NCI-H146 (cell line): Measurements from ENCODE around the gene SIX1.

Experiments
- DNase-seq: peaks from one replicate; lab custom pipeline; 2025; lab: John Stamatoyannopoulos, UW

Gene SIX1

DNA sequence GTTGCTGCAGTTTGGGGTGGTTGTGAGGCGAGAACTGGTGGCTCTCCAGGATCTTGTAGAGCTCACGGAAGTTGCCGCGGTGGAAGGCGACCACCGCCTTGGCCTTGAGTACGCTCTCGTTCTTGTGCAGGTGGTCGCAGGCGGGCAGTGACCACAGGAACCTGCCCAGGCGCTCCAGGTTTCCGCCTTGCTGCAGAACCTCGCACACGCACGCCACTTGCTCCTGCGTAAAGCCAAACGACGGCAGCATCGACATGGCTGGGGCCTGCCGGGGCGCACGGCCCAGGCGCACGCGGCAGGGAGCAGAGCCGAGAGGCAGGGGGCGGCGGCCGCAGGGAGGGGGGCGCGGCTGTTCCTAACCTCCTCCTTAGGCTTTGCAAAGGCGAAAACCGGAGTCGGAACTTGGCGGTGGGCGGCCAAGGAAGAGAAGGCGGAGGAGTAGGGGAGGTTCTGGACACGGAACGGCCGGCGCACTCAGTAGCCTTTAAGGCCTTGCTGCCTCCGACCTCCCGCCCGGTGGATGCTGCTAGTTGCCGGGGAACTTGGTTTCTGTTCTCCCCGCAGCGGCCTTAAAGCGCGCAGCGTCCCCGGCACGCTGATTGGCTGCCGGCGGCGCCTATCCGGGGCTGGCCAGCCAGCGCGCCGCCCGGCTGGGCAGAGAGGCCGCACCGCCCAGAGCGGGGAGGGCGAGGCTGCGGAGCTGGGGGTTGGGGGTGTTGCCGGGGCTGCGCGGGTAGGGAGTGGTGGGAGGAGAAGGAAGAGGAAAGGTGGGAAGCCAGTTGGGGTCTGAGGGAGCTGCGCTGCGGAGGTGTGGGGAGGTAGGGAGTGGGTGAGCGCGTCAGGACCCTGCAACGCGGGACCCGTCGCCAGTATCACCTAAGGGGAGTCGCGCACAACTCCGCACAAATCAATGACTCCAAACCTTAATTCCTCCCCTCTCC is at the start of gene SIX1:
Gene SIX1 (minus strand): TSS at position 544 of the 941 bp plus-strand sequence. CDS start 288 bp downstream, at position 256.
- peak; percentile 87 for DNase-seq

GRCh38 chr14:60695327-60695726 is 46.0 kb upstream of the SIX1 start:
- DNase-seq = no peak

GRCh38 chr14:60691383-60692113 is 42.3 kb upstream of the SIX1 start:
- DNase-seq = no peak

DNA sequence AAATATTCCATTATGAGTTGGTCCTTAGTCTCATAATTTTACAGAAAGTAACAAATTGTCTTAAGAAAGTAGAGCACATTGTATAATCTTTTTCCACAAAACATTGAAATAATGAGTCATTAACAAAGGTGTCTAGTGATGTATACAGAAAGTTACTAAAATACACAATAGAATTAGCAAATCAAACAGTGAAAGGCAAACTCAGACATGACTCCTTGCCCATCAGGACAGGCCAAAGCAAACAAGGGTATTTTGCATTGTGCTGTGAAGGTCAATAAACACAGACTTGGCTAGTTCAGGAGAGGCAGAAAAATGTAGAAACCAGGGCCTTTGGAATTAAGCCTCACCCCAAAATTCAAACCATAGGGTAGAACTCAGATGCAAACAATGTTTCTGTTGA is 37.6 kb upstream of the SIX1 start:
- DNase-seq = peak; percentile 23

- DNase-seq = no peak
Measured at GRCh38 chr14:60684203-60684602, 34.9 kb upstream of the SIX1 start.

- DNase-seq = no peak
Measured at GRCh38 chr14:60681271-60681670, 32.0 kb upstream of the SIX1 start.

DNA sequence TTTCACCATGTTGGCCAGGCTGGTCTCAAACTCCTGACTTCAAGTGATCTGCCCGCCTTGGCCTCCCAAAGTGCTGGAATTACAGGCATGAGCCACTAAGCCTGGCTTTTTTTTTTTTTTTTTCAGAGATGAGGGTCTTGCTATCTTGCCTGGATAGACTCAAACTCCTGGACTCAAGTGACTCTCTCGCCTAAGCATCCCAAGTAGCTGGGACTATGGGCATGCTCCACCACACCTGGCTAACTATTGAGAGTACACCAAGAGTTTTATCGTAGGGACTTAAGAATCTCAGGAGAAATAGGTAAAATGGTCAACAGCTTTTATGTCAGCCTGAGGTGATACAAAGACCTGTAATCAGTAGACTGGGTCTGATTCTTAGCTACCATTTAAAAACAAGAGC is 31.2 kb upstream of the SIX1 start:
- no peak for DNase-seq

- no peak for DNase-seq
Measured at GRCh38 chr14:60679566-60680258, 30.4 kb upstream of the SIX1 start.

- DNase-seq = no peak
Measured at GRCh38 chr14:60677701-60678100, 28.4 kb upstream of the SIX1 start.

- no peak for DNase-seq
Measured at GRCh38 chr14:60670989-60671388, 21.7 kb upstream of the SIX1 start.

DNA sequence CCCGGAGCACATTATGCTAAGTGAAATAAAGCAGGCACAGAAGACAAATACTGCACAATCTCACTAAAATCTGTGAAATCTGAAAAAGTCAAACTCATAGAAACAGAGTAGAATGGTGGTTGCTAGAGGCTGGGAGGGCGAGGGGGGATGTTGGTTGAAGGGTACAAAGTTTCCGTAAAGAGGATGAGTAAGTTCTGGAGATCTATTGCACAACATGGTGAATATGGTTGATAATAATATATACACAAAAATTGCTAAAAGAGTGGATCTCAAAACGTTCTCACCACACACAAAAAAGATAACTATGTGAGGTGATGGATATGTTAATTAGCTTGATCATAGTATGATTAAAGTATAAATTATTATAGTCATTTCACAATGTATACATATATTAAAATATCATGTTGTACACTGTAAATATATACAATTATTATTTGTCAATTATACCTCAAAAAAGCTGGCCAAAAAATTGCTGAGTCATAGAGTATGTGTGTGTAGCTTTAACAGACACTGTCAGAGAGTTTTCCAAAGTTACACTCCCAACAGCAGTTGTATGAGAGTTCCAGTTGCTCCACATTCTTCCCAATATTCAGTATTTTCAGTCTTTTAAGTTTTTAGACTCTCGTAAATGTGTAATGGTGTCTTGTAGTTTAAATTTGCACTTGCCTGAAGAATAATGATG is 19.3 kb upstream of the SIX1 start:
- no peak for DNase-seq

DNA sequence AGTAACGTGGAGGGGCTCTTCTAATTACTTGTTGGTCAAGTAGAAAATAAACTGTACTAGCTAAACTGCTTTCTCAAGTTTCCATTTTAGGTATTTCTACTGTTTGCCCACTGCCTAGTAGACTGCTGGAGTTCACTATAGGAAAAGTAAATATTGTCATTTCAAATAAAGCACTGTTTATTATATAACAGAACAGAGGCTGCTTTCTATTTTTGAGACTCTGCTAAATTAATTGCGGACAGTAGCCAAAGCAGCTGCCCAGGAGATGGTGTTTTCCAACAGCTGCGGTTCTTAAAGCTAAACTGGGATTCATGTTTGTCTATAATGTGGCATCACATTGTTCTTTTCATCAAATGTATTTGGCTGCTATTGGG is 15.9 kb upstream of the SIX1 start:
- peak; percentile 67 for DNase-seq

DNA sequence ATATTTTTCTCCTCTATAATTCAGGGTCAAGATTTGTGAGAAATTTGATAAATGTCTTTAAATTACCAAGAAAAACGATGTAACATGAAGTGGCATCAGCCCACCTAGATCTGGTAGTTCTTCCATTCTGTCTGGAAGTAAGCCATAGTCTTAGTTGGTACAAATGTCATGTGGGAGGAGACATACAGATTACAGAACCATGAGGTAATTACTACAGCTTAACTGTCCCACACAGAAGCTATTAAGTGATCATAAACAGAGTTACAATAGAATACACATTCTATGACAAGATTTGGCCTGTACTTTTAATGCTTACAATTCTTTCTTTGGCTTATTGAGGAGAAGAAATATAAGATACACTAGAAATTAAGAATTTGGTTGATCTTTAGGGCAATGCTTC is 13.7 kb upstream of the SIX1 start:
- DNase-seq = no peak

DNA sequence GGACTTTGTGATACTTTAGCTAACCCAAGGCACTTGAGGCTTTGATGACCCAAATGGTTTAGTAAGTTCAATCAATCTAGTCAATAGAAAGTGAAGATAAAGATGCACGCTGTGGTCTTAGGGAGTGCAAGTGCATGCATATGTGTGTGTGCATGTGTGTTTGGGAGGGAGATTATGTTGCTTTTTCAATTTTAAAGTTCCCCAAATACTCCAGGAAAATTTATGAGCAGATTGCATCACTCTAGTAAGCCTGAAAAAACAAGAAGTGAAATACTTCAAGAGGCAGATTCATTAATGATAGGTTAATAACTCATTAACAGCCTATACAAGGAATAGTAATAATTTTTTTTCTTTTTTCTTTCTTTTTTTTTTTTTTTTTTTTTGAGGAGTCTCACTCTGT is 12.4 kb upstream of the SIX1 start:
- DNase-seq = no peak

- DNase-seq = no peak
Measured at GRCh38 chr14:60658909-60659585, 9.8 kb upstream of the SIX1 start.

GRCh38 chr14:60658211-60658690 is 9.0 kb upstream of the SIX1 start:
- no peak for DNase-seq

DNA sequence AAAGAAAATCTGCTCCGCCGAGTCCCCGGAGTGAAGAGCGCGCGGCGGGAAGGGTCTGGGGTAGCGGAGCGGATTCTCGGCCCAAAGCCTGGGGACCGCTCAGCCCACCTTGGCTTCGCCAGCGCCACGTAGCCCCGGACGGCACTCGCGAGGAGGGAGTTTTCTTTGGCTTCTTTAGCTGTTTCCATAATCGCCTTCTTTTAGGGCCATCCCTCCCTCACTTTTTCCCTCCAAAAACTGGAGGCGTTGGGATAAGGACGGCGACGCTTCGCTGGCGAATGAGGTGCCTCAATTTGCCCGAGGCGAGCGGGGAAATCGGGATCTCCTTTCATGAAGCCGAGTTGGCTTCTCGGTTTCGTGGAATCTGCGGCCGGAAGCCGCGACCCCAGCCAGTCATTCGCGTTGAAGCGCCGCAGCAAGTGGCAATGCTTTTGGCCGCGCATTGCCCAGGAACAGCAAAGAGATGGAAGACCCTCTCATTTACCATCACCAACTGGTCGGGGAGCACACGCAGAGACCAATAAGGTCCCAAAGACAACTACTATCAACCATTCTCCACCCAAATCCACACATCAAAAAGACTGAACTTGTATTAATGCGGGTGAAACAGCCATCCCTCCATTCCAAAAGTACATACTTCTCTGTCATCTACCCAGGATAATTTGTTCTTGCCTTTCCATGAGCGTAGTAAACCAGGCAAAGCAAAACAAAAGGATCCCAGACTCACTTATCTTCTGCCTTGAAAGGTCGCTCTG is 8.4 kb upstream of the SIX1 start:
- peak; percentile 49 for DNase-seq

DNA sequence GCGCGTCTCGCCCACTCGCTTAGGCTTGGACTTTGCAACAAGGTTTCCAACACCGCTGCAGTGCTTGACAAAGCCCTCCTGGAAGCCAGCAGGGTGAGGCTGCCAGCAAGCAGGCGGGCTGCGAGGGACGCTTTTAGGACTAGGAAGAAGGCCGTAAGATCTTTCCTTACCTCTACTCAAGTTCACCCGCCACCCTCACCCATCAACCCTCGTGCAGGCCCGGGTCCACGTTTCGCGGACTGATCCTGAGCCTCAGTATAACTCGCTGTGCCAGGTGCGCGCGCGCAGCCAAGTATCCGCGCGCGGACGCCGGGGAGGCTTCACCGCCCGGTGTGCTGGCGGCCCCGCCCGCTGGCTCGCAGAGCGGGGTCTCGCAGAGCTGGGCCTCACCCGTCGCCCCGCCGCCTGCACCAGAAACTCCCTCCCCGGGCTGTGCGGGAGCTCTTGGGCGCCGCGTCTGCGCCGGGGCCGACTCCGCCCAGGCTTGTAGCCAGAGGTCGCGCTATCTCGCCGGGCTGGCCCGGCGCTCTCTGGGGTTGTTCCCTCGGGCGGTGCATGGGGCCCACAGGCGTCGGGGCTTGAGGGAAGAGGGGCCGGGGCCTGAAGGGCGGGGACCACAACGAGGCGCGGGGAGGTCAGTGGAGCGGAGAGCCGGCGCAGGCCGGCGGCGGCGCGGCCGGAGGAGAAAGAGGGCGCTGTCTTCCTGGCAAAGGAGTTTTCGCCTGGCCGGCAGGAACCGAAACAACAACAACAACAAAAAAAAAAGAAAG is 7.6 kb upstream of the SIX1 start:
- peak; percentile 76 for DNase-seq

DNA sequence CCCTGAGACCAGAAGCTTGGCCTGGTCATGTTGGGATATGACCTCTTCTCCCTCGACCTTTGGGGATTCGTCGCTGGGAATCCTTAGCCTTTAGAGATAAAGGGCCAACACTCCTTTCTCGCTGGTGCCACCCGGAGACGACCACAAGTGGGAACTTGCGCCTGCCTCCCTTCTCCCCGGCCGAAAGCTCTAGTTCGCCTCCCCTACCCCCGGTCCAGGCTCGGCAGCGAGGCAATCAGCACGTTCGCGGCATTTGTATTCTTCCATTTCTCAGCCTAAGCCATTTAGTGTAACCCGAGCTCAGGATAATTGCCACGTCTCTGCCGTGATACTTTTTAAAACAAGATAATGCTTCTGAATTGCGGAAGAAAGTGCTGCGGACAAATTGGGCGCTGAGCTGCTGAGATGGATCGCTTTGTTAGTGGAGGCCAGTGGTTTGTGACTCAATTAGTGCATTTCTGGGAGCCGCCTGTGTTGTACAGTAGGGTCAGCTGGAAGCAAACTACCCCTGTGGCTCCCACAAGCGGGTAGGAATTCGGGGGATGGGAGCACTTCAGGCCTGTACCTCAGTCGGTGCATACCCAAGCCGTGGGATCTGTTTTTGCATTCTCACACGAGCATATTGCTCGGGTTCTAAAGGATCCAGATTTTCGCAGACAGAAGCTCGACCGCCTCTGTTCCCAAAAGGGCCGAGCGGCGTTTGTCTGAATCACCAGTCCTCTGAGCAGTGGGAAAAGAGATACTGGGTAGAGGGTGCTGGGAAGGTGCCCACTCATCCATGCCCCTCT is 6.8 kb upstream of the SIX1 start:
- DNase-seq = peak; percentile 53
